Neural cell (in vitro differentiated cells): Measurements from ENCODE around the gene COBLL1. TPM values are rescaled to one million over a fixed set of nuclear protein-coding genes. Genes with fewer than 3 reads are reported as not detected.

Experiments used
- H2AFZ ChIP-seq: fragments of 200-600, 300-800 bp; sonication (generic), shearing (Covaris generic); 2 replicates; pipeline ENCODE4 v1.6.0; 2014; ENCODE audit warnings: low read depth, mild to moderate bottlenecking, antibody characterized with exemption, low read length, moderate library complexity
- H3F3A ChIP-seq: fragments of 200-600 bp; shearing (Covaris generic); 2 replicates; pipeline ENCODE4 v1.6.1; 2016; ENCODE audit warnings: mild to moderate bottlenecking, moderate library complexity, mixed read lengths, antibody characterized with exemption, low read length; ENCODE audit not compliant: insufficient read depth, poor library complexity, severe bottlenecking
- H3K27ac ChIP-seq: fragments of 200-600, 300-800 bp; sonication (generic), shearing (Covaris generic); 2 replicates; pipeline ENCODE4 v1.5.1; 2014; ENCODE audit warnings: mild to moderate bottlenecking, low read length, moderate library complexity
- H3K27me3 ChIP-seq: fragments of 300-800, 200-600 bp; sonication (generic), shearing (Covaris generic); 2 replicates; pipeline ENCODE4 v1.6.0; 2014; ENCODE audit warnings: mild to moderate bottlenecking, low read depth, low read length, moderate library complexity; ENCODE audit not compliant: insufficient read depth
- H3K36me3 ChIP-seq: fragments of 300-800, 200-600 bp; sonication (generic), shearing (Covaris generic); 2 replicates; pipeline ENCODE4 v1.5.1; 2014; ENCODE audit warnings: mild to moderate bottlenecking, antibody characterized with exemption, low read length, moderate library complexity; ENCODE audit not compliant: insufficient read depth
- H3K4me2 ChIP-seq: fragments of 300-800, 200-600 bp; sonication (generic), shearing (Covaris generic); 2 replicates; pipeline ENCODE4 v1.6.0; 2014; ENCODE audit warnings: mild to moderate bottlenecking, low read length
- H3K4me3 ChIP-seq: fragments of 300-800, 200-600 bp; sonication (generic), shearing (Covaris generic); 2 replicates; pipeline ENCODE4 v1.5.1; 2014; ENCODE audit warnings: mild to moderate bottlenecking, low read length, moderate library complexity
- H3K79me2 ChIP-seq: fragments of 200-600 bp; shearing (Covaris generic); replicated peaks from 2 replicates; pipeline ENCODE4 v1.6.0; 2014; ENCODE audit warnings: mild to moderate bottlenecking, low read length, moderate library complexity; ENCODE audit not compliant: insufficient read depth
- H3K9ac ChIP-seq: fragments of 300-800, 200-600 bp; sonication (generic), shearing (Covaris generic); 2 replicates; pipeline ENCODE4 v1.6.1; 2016; ENCODE audit warnings: mild to moderate bottlenecking, low read length, mixed read lengths
- H3K9me2 ChIP-seq: fragments of 200-600 bp; shearing (Covaris generic); 2 replicates; pipeline ENCODE4 v1.6.1; 2016; ENCODE audit warnings: mild to moderate bottlenecking, low read length, mixed read lengths; ENCODE audit not compliant: insufficient read depth
- H3K9me3 ChIP-seq: fragments of 200-600, 300-800 bp; sonication (generic), shearing (Covaris generic); 2 replicates; pipeline ENCODE4 v1.6.1; 2016; ENCODE audit warnings: mild to moderate bottlenecking, mixed run types, low read length, moderate library complexity, mixed read lengths
- H4K20me1 ChIP-seq: fragments of 200-600 bp; shearing (Covaris generic); 2 replicates; pipeline ENCODE4 v1.6.1; 2016; ENCODE audit warnings: mild to moderate bottlenecking, mixed run types; ENCODE audit not compliant: insufficient read depth
- EP300 ChIP-seq: fragments of 450-650 bp; conservative IDR thresholded peaks from 2 replicates; pipeline ENCODE4 v1.6.1; 2014; ENCODE audit warnings: antibody characterized with exemption, mild to moderate bottlenecking, moderate library complexity; ENCODE audit not compliant: poor library complexity, severe bottlenecking
- EZH2 ChIP-seq: fragments of 200-600, 300-800 bp; shearing (Covaris generic), sonication (generic); IDR thresholded peaks from 2 replicates; pipeline ENCODE4 v1.6.1; 2014; ENCODE audit warnings: antibody characterized with exemption, low read length, borderline replicate concordance, mild to moderate bottlenecking; ENCODE audit not compliant: insufficient read depth, poor library complexity, severe bottlenecking
- MXI1 ChIP-seq: fragments of 450-650 bp; conservative IDR thresholded peaks from 2 replicates; pipeline ENCODE4 v1.6.1; 2014; ENCODE audit warnings: antibody characterized with exemption, mild to moderate bottlenecking; ENCODE audit not compliant: poor library complexity, severe bottlenecking
- POLR2AphosphoS5 ChIP-seq: IDR thresholded peaks from 2 replicates; pipeline ENCODE4 v1.6.1; 2012
- RAD21 ChIP-seq: fragments of 450-650 bp; conservative IDR thresholded peaks from 2 replicates; pipeline ENCODE4 v1.6.1; 2014; ENCODE audit warnings: antibody characterized with exemption, mild to moderate bottlenecking, moderate library complexity
- REST ChIP-seq: IDR thresholded peaks from 2 replicates; pipeline ENCODE4 v1.6.1; 2012; ENCODE audit warnings: borderline replicate concordance
- SMC3 ChIP-seq: fragments of 450-650 bp; conservative IDR thresholded peaks from 2 replicates; pipeline ENCODE4 v1.6.1; 2014; ENCODE audit warnings: antibody characterized with exemption, mild to moderate bottlenecking, moderate library complexity; ENCODE audit not compliant: poor library complexity
- TAF1 ChIP-seq: IDR thresholded peaks from 2 replicates; pipeline ENCODE4 v1.6.1; 2012; ENCODE audit warnings: low read depth
- polyA plus RNA-seq: library from polyadenylated mRNA; depleted of rRNA; stranded (reverse); fragments of >200 nt; gene quantifications from 2 replicates; pipeline ENCODE4 v1.2.3, GENCODE V29; 2014
- TF ChIP-seq, protein P1 (sequence below): fragments of 450-650 bp; IDR thresholded peaks from 2 replicates; pipeline ENCODE4 v1.5.1; 2014; ENCODE audit warnings: antibody characterized with exemption, mild to moderate bottlenecking, moderate library complexity; ENCODE audit not compliant: poor library complexity, severe bottlenecking

COBLL1 gene
- polyA plus RNA-seq, 1 donor from 2014 or later = 0.11 TPM

DNA sequence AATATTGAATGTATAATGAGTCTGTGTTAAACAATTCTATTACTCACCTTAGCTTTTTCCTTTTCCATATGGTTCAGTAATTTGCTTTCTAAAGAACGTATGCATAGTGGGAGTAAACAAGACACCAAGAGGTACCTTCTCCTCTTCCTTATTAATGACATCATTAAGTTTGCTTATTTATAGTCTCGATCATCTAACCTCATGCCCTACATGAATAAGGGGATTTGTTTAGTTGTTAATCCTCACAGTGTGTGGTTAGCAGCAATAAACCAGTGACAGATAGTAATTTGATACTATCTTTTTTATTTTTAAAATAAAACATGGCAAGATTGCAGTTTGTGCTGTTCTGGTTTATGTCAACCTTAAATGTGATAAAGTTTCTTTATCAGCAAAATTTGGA lies 69.7 kb downstream of the COBLL1 start:
- no peak overlapping the region for H2AFZ ChIP-seq
- no peaks in the 10 kb centered on the region for H3K36me3 ChIP-seq
- no peaks in the 10 kb centered on the region for H4K20me1 ChIP-seq
- no peaks in the 10 kb centered on the region for H3K9me3 ChIP-seq
- no peak overlapping the region for H3K4me3 ChIP-seq
- no peak overlapping the region for H3K9ac ChIP-seq
- no peaks in the 10 kb centered on the region for H3K27me3 ChIP-seq
- H3F3A ChIP-seq = no peaks in the 10 kb centered on the region
- H3K4me2 ChIP-seq = no peak overlapping the region
- no peaks in the 10 kb centered on the region for H3K9me2 ChIP-seq
- H3K27ac ChIP-seq = no peak overlapping the region
- H3K79me2 ChIP-seq = no peaks in the 10 kb centered on the region
- no peak for TF ChIP-seq SMC3
- no peak for TF ChIP-seq MXI1
- TF ChIP-seq EP300 = no peak
- no peak for TF ChIP-seq RAD21
- TF ChIP-seq TAF1 = no peak
- TF ChIP-seq POLR2AphosphoS5 = no peak
- TF ChIP-seq, protein P1, sequence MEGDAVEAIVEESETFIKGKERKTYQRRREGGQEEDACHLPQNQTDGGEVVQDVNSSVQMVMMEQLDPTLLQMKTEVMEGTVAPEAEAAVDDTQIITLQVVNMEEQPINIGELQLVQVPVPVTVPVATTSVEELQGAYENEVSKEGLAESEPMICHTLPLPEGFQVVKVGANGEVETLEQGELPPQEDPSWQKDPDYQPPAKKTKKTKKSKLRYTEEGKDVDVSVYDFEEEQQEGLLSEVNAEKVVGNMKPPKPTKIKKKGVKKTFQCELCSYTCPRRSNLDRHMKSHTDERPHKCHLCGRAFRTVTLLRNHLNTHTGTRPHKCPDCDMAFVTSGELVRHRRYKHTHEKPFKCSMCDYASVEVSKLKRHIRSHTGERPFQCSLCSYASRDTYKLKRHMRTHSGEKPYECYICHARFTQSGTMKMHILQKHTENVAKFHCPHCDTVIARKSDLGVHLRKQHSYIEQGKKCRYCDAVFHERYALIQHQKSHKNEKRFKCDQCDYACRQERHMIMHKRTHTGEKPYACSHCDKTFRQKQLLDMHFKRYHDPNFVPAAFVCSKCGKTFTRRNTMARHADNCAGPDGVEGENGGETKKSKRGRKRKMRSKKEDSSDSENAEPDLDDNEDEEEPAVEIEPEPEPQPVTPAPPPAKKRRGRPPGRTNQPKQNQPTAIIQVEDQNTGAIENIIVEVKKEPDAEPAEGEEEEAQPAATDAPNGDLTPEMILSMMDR = no peak
- no peak for TF ChIP-seq REST
- no peak for TF ChIP-seq EZH2

- no peak overlapping the region for H2AFZ ChIP-seq
- no peaks in the 10 kb centered on the region for H3K79me2 ChIP-seq
- H3F3A ChIP-seq = no peaks in the 10 kb centered on the region
- no peak overlapping the region for H3K4me3 ChIP-seq
- no peak overlapping the region for H3K27ac ChIP-seq
- H3K36me3 ChIP-seq = no peaks in the 10 kb centered on the region
- no peaks in the 10 kb centered on the region for H4K20me1 ChIP-seq
- no peaks in the 10 kb centered on the region for H3K27me3 ChIP-seq
- TF ChIP-seq, protein P1 = no peak
- TF ChIP-seq RAD21 = no peak
- TF ChIP-seq TAF1 = no peak
- no peak for TF ChIP-seq EZH2
- TF ChIP-seq SMC3 = no peak
- TF ChIP-seq POLR2AphosphoS5 = no peak
- TF ChIP-seq MXI1 = no peak
- no peak for TF ChIP-seq REST
- no peak for TF ChIP-seq EP300
- no peak overlapping the region for H3K9ac ChIP-seq
- no peaks in the 10 kb centered on the region for H3K9me2 ChIP-seq
- no peak overlapping the region for H3K4me2 ChIP-seq
- no peaks in the 10 kb centered on the region for H3K9me3 ChIP-seq
These were observed 71.2 kb downstream of the COBLL1 start for GRCh38 chr2:164770421-164770916.
